DMS79 (cell line): ENCODE data around the gene MYCN.
A peak's percentile ranks its signal among the peaks of the same experiment; 100 is the strongest.

Source experiments
- DNase-seq: peaks from one replicate; lab custom pipeline; 2025; lab: John Stamatoyannopoulos, UW

The MYCN gene

GRCh38 chr2:15931319-15931890, 8.9 kb upstream of the MYCN start:
- DNase-seq: no peak

- DNase-seq: no peak
Measured at GRCh38 chr2:15931950-15932349, 8.4 kb upstream of the MYCN start.

- no peak for DNase-seq
Measured at GRCh38 chr2:15932394-15933183, 7.8 kb upstream of the MYCN start.

- DNase-seq: no peak
Measured at GRCh38 chr2:15933184-15933845, 7.0 kb upstream of the MYCN start.

- DNase-seq: no peak
Measured at GRCh38 chr2:15934291-15934945, 5.9 kb upstream of the MYCN start.

- no peak for DNase-seq
Measured at GRCh38 chr2:15935189-15935588, 5.2 kb upstream of the MYCN start.

- no peak for DNase-seq
Measured at GRCh38 chr2:15935675-15936074, 4.7 kb upstream of the MYCN start.

GRCh38 chr2:15936277-15937104, 3.9 kb upstream of the MYCN start:
- DNase-seq: no peak

- DNase-seq: no peak
Measured at GRCh38 chr2:15937105-15937881, 3.1 kb upstream of the MYCN start.

GRCh38 chr2:15937882-15938802, 2.2 kb upstream of the MYCN start:
- DNase-seq: no peak

GRCh38 chr2:15938803-15939555, 1.4 kb upstream of the MYCN start:
- no peak for DNase-seq

- DNase-seq: no peak
Measured at GRCh38 chr2:15939556-15939853, 845 bp upstream of the MYCN start.

GRCh38 chr2:15940661-15941480, 521 bp downstream of the MYCN start:
- peak; percentile 26 for DNase-seq

- DNase-seq: peak; percentile 14
Measured at GRCh38 chr2:15941481-15941850, 1.1 kb downstream of the MYCN start.

GRCh38 chr2:15941871-15942710, 1.7 kb downstream of the MYCN start:
- DNase-seq: no peak

GRCh38 chr2:15942711-15943345, 2.5 kb downstream of the MYCN start:
- DNase-seq: no peak
